GM19193 (cell line): Measurements from ENCODE around the gene EFCC1.

ENCODE experiments used
- POLR2A ChIP-seq: IDR thresholded peaks from 4 replicates; pipeline ENCODE4 v1.6.1; 2011; ENCODE audit not compliant: insufficient read depth, insufficient read length; ENCODE audit errors: extremely low read depth

Gene EFCC1

DNA sequence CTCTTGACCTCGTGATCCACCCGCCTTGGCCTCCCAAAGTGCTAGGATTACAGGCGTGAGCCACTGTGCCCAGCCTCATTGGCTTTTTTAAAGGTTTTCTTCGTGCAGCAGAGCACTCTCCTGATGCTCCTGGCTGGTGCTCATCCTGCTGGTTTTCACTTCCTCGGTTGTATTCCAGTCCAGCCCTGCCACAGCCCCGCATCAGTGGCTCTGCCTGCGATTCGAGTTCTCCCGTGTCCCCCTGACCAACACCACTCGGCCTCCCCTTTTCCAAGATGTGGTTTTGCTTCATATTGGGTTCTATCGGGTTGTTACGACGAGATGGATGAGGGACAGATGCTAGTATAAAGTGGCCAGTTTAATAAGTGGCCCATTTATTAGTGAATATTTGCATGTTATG lies 27.8 kb downstream of the EFCC1 start:
- no peak for TF ChIP-seq POLR2A

GRCh38 chr3:129030611-129031010 lies 29.5 kb downstream of the EFCC1 start:
- TF ChIP-seq POLR2A = no peak

DNA sequence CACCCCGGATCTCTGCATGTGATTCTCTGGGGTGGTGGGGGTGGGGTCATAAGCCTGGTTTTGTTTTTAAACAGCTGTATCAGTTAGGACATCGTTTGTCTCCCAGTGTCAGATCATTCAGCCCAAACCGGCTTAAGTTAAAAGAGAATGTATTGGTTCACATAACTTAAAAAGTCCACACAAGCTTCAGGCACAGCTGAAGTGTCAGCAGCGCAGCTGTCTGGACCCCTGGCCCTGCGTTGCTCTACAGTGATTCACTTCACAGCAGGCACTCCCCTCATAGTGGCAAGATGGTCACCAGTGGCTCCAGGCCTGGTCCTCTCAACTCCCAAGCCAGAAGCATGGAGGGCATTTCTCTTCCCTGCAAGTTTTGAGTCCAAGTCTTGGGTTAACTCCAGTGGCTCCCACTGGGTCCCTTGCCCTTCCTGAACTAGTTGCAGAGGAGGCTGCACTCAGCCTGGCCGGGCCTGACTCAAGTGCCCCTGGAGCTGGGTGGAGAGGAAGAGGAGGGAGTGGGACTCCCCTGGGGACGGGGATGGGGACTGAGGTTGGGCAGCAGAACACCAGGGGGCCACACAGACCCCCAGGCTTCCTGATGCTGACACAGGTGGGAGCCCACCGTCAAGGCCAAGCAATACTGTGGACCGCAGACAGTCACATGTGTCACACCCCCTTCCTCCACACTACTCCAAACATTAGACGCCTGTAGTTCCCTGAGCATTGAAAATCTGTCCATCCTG lies 30.5 kb downstream of the EFCC1 start:
- no peak for TF ChIP-seq POLR2A

GRCh38 chr3:129032716-129033115 lies 31.6 kb downstream of the EFCC1 start:
- no peak for TF ChIP-seq POLR2A

DNA sequence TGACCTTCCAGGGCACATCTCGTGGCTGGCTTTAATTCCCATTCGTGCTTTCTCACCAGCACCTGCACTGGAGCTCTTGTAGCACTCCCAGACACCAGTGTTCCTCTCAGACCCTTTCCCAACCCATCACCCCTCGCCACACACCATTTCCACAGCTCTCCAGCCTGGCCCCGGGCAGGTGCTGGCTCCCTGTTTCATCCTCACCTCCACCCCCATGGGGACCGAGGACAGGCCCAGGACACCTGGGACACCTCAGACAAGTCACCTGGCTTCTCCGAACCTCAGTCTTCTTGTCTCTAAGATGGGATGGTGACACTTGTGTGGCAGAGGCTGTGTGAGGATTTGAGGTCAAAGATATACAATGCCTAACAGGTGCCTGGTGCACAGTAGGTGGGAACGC lies 32.0 kb downstream of the EFCC1 start:
- TF ChIP-seq POLR2A = no peak

DNA sequence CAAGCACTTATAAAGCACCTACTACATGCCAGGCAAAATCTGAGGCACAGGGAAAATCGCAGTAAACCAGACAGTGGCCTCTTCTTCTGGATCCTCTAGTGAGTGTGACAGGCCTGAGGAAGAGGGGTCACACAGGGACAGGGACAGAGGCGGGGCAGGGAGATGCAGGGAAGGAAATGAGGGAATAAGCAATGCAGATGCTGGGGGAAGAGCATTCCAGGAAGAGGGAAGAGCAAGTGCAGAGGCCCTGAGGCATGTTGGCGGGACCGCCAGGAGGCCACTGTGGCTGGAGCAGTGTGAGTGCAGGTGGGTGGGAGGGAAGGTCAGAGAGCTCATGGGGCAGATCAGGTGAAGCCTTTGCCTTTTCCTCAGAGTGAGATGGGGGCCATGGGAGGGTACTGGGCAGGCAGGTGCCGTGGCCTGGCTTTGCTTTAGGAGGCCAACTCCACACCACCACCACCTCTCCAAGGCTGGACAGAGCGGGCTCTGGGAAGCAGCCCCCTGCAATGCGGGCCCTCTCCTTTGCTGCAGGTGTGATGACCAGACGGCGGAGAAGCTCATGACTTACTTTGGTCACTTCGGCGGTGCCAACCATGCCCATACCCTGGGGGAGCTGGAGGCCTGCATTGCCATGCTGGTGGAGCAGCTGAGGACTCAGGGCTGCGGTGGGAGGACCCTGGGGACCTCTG lies 32.7 kb downstream of the EFCC1 start:
- TF ChIP-seq POLR2A = no peak

DNA sequence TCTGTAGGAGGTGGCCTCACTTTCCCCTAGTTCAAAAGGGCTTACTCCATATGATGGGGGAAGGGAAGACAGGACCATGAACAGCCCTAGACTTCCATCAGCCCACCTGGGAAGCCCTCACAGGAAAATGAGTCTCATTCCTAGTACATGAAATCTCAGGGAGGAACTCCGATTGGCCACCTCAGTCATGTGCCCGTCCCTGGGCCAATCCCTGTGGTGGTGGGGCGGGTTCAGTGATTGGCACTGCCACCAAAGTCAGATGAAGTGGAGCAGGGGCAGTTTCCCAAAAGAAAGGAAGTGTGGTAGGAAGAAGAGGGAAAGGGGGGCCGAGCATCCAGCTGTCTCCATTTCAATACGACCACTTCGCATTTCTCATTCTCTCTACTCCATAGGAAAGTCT lies 33.5 kb downstream of the EFCC1 start:
- no peak for TF ChIP-seq POLR2A

GRCh38 chr3:129035360-129036221 lies 34.5 kb downstream of the EFCC1 start:
- TF ChIP-seq POLR2A = no peak

DNA sequence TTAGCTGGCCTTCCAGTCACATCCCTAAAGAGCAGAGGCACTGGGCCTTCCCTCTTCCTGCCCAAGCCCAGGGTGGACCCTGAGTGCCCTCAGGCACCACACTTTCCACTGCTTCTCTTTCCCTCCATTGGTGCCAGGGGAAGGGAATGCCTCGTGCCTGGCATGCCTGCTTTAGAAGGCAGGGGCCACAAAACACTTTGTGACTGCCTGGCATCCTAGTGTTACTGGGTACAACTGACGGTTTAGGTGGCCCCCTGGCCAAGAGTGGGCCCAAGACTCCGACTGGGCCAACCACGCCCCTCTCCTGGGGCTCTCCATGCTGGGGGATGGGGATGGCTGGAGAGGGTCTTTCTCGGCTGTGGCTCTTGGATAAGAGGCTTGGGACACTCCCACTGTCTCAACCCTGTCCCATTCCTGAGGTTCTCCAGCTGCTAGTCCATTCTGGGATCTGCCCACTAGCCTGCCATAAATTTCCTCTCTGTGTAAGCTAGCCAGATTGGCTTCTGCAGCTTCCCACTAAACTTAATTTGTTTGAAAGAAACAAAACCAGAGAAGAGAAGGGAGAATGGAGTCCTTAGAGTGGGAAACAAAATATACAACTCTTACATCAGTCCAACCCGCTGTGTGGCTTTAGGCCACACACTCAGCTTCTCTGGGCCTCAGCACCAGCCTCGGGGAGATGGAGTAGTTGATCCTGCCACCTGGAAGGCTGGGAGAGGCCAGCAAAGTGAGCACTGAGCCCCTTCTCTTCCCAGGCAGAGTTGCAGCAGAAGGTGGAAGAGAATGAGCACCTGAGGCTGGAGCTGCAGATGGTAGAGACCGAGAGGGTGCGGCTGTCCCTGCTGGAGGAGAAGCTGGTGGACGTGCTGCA lies 35.4 kb downstream of the EFCC1 start:
- no peak for TF ChIP-seq POLR2A

- TF ChIP-seq POLR2A = no peak
Observed at GRCh38 chr3:129037093-129037419, 36.0 kb downstream of the EFCC1 start.

DNA sequence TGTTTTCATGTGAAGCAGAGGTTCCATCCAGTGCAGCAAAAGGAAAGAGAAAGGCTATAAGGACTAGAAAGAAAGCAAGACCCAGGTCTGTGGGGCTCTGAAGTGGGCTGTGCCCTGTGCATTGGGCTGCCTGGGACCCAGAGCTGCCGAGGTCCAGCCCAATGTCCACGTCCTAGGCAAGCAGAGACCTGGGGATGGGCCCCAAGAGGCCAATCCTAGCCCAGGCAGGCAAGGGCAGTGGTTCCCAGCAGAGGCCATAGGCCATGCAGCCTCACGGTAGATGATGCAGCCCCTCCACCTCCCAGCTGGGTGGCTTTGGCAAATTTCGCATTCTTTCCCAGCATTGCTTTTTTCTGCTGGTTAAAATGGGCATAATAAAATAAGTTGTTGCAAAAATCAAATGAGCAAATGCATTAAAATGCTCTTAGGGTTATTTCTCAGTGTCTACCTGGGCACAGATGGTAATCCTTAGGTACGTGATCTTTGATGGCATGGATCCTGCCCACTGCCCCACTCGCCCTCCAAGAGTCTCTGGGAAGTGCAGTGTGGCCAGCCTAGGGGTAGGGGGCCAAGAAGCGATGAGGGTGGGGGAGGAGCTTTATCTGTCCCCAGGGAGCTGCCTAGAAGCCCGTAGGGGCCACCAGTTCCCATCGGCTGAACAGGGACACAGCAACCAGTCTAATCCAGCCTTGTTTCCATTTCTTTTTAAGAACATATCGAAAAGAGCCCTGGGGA lies 37.2 kb downstream of the EFCC1 start:
- TF ChIP-seq POLR2A = no peak

- TF ChIP-seq POLR2A = no peak
Observed at GRCh38 chr3:129039271-129040038, 38.4 kb downstream of the EFCC1 start.

DNA sequence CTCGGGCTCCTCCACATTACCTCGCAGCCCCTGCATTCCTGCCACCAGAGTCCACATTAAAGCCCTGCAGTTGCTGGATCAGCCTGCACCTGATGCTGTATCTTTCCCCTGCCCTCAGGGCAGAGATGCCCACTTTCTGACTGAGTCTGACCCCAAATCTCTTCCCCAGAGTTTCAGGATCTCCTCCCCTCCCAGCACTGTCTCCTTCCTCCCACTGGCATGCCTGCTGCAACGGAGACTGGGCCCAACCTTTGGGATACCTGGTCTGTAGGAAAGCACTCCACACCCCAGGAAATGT lies 38.9 kb downstream of the EFCC1 start:
- TF ChIP-seq POLR2A = no peak

DNA sequence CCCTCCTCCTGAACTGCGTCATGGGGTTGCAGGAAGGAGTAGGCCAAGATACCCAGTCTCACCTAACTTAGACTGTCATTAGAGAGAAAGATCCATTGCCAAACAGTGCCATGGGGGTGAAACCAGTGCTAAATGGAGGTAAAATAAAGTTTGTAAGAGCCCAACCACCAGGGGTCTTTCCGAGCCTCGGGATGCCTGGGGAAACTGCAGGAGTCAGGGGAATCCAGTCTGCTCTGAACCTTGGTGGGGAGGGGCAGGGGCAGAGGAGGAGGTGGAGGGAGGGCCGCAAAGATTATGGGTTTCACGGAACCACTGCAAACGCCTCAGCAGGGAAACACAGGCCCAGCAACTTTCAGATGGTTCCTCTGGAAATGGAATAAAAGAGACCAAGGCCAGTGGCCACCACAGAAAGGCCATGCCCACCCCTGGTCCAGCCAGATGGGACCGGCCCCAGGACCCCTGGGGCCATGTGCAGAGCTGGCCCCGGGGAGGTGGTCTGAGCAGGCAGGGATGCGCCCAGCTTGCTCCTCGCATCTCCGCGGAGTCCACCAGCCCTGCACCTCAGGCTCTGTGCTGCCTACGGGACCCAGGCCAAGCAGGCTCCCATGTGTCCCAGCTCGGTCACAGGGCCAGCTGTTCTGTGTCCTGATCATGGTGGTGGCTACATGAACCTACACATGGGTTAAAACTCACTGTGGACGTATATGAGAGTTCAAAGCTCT lies 39.6 kb downstream of the EFCC1 start:
- TF ChIP-seq POLR2A = no peak

DNA sequence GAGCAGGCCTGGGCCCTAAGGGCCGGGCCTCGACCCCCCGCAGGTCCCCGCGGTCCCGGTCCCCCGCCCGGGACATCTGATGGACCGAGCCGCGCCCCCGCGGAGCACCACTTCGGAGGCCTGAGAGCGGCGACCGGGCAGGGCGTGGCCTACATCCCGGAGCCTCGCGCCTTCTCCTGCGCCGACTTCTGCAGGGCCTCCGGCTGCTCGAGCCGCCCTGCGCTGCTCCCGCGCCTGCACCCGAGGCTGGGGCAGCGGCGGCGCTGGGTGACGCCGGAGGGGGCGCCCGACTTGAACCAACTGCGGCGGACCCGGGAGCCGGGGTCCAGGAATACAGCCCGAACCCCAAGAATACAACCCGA lies 44.6 kb downstream of the EFCC1 start:
- no peak for TF ChIP-seq POLR2A
